HL-60 (cell line): ENCODE measurements around the gene TMEM176B.
A peak's percentile ranks its signal among the peaks of the same experiment; 100 is the strongest.

Experiments
- POLR2AphosphoS5 ChIP-seq: IDR thresholded peaks from 2 replicates; pipeline ENCODE4 v1.6.1; 2012; ENCODE audit warnings: low read depth
- TF ChIP-seq, protein P1 (sequence below): IDR thresholded peaks from one replicate; pipeline ENCODE4 v1.5.1; 2011; ENCODE audit warnings: low read length, control low read depth, inconsistent platforms; ENCODE audit not compliant: insufficient read depth
- TF ChIP-seq, protein P2 (sequence below): IDR thresholded peaks from 2 replicates; pipeline ENCODE4 v1.6.1; 2012; ENCODE audit warnings: low read depth; ENCODE audit not compliant: insufficient replicate concordance

DNA sequence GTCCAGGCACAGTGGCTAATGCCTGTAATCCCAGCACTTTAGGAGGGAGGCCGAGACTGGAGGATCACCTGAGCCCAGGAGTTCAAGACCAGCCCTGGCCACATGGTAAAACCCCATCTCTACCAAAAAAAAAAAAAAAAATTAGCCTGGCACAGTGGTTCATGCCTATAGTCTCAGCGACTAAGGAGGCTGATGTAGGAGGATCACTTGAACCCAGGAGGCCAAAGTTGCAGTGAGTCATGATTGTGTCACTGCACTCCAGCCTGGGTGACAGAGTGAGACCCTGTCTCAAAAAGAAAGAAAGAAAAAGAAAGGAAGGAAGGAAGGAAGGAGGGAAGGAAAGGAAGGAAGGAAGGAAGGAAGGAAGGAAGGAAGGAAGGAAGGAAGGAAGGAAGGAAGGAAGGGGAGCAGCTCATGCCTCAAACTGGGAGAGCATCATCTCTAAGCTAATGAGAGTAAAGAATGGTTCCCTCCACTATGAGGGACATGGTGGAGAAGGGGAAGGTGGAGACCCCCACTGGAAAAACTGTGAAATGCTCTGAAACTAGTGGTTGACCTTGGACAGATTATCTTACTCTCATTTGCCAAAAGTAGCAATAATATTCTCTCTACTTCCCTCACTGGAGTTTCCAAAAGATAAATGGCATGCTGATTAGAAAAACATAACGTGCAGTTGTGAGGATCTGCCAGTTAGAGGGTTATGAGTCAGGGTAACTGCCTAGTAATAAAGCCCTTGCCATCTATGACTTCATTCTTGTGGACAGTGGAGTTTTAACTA lies 46.1 kb downstream of the TMEM176B start:
- TF ChIP-seq, protein P1, sequence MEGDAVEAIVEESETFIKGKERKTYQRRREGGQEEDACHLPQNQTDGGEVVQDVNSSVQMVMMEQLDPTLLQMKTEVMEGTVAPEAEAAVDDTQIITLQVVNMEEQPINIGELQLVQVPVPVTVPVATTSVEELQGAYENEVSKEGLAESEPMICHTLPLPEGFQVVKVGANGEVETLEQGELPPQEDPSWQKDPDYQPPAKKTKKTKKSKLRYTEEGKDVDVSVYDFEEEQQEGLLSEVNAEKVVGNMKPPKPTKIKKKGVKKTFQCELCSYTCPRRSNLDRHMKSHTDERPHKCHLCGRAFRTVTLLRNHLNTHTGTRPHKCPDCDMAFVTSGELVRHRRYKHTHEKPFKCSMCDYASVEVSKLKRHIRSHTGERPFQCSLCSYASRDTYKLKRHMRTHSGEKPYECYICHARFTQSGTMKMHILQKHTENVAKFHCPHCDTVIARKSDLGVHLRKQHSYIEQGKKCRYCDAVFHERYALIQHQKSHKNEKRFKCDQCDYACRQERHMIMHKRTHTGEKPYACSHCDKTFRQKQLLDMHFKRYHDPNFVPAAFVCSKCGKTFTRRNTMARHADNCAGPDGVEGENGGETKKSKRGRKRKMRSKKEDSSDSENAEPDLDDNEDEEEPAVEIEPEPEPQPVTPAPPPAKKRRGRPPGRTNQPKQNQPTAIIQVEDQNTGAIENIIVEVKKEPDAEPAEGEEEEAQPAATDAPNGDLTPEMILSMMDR: peak; percentile 31
- no peak for TF ChIP-seq POLR2AphosphoS5
- TF ChIP-seq, protein P2, sequence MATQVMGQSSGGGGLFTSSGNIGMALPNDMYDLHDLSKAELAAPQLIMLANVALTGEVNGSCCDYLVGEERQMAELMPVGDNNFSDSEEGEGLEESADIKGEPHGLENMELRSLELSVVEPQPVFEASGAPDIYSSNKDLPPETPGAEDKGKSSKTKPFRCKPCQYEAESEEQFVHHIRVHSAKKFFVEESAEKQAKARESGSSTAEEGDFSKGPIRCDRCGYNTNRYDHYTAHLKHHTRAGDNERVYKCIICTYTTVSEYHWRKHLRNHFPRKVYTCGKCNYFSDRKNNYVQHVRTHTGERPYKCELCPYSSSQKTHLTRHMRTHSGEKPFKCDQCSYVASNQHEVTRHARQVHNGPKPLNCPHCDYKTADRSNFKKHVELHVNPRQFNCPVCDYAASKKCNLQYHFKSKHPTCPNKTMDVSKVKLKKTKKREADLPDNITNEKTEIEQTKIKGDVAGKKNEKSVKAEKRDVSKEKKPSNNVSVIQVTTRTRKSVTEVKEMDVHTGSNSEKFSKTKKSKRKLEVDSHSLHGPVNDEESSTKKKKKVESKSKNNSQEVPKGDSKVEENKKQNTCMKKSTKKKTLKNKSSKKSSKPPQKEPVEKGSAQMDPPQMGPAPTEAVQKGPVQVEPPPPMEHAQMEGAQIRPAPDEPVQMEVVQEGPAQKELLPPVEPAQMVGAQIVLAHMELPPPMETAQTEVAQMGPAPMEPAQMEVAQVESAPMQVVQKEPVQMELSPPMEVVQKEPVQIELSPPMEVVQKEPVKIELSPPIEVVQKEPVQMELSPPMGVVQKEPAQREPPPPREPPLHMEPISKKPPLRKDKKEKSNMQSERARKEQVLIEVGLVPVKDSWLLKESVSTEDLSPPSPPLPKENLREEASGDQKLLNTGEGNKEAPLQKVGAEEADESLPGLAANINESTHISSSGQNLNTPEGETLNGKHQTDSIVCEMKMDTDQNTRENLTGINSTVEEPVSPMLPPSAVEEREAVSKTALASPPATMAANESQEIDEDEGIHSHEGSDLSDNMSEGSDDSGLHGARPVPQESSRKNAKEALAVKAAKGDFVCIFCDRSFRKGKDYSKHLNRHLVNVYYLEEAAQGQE: no peak
